DMS53 (cell line): ENCODE results near the gene SLC25A30.

Experiments used
- DNase-seq: peaks from one replicate; lab custom pipeline; 2025; lab: John Stamatoyannopoulos, UW

SLC25A30 gene

GRCh38 chr13:45417790-45418534 lies at the start of gene SLC25A30:
Gene SLC25A30, minus strand, starts transcription at chr13:45418373. Its CDS starts 6,948 bp downstream, at chr13:45411425.
- DNase-seq = peak; percentile 95

- no peak for DNase-seq
Observed at GRCh38 chr13:45466359-45466758, 48.2 kb upstream of the SLC25A30 start.

GRCh38 chr13:45464687-45465453 lies 46.7 kb upstream of the SLC25A30 start, which contains the start of gene COG3:
Gene COG3, plus strand, starts transcription at chr13:45464939. Its CDS starts 98 bp downstream, at chr13:45465037.
- DNase-seq = peak; percentile 98

GRCh38 chr13:45464141-45464686 lies 46.0 kb upstream of the SLC25A30 start:
- no peak for DNase-seq

- DNase-seq = no peak
Observed at GRCh38 chr13:45456196-45456972, 38.2 kb upstream of the SLC25A30 start.

- DNase-seq = no peak
Observed at GRCh38 chr13:45454204-45454603, 36.0 kb upstream of the SLC25A30 start.

- no peak for DNase-seq
Observed at GRCh38 chr13:45451282-45451681, 33.1 kb upstream of the SLC25A30 start.

- no peak for DNase-seq
Observed at GRCh38 chr13:45448965-45449559, 30.9 kb upstream of the SLC25A30 start.

- DNase-seq = peak; percentile 46
Observed at GRCh38 chr13:45447050-45447661, 29.0 kb upstream of the SLC25A30 start.

GRCh38 chr13:45446181-45446580 lies 28.0 kb upstream of the SLC25A30 start:
- DNase-seq = no peak

- DNase-seq = no peak
Observed at GRCh38 chr13:45445053-45445452, 26.9 kb upstream of the SLC25A30 start.

- DNase-seq = peak; percentile 15
Observed at GRCh38 chr13:45441633-45442032, 23.5 kb upstream of the SLC25A30 start.

- DNase-seq = no peak
Observed at GRCh38 chr13:45439781-45440462, 21.7 kb upstream of the SLC25A30 start.

GRCh38 chr13:45439008-45439407 lies 20.8 kb upstream of the SLC25A30 start:
- no peak for DNase-seq

GRCh38 chr13:45437947-45438346 lies 19.8 kb upstream of the SLC25A30 start:
- DNase-seq = no peak

GRCh38 chr13:45436953-45437352 lies 18.8 kb upstream of the SLC25A30 start:
- no peak for DNase-seq

GRCh38 chr13:45436332-45436731 lies 18.2 kb upstream of the SLC25A30 start:
- no peak for DNase-seq

GRCh38 chr13:45434556-45435371 lies 16.6 kb upstream of the SLC25A30 start:
- peak; percentile 57 for DNase-seq

GRCh38 chr13:45433381-45433790 lies 15.2 kb upstream of the SLC25A30 start:
- no peak for DNase-seq
